Hematopoietic multipotent progenitor cell treated with erythropoietin and hydrocortisone succinate and interleukin-3 and kit ligand, for 15 days (in vitro differentiated cells): ENCODE results near the gene CRYBG2.

Experiments
- DNase-seq: peaks from one replicate; pipeline ENCODE4 v3.0.0-alpha.2; 2015; ENCODE audit warnings: low spot score

The CRYBG2 gene

GRCh38 chr1:26281091-26281958, 72.6 kb downstream of the CRYBG2 start:
- DNase-seq, result no peak

- DNase-seq, result no peak
These were observed 73.4 kb downstream of the CRYBG2 start for GRCh38 chr1:26280333-26281042.

- peak; percentile 87 for DNase-seq
These were observed 74.2 kb downstream of the CRYBG2 start, which contains the start of gene SH3BGRL3 for GRCh38 chr1:26279456-26280332. Gene SH3BGRL3, plus strand, starts transcription at chr1:26280086. Its CDS starts 70 bp downstream, at chr1:26280156.

- peak; percentile 48 for DNase-seq
These were observed 75.0 kb downstream of the CRYBG2 start for GRCh38 chr1:26278724-26279455.

- DNase-seq, result peak; percentile 79
These were observed 75.6 kb downstream of the CRYBG2 start for GRCh38 chr1:26278303-26278702.

- DNase-seq, result peak; percentile 16
These were observed 76.2 kb downstream of the CRYBG2 start for GRCh38 chr1:26277719-26278118.

GRCh38 chr1:26277261-26277661, 76.7 kb downstream of the CRYBG2 start:
- DNase-seq, result no peak

- no peak for DNase-seq
These were observed 77.5 kb downstream of the CRYBG2 start for GRCh38 chr1:26276432-26276838.

- peak; percentile 93 for DNase-seq
These were observed 78.1 kb downstream of the CRYBG2 start for GRCh38 chr1:26275580-26276431.

- no peak for DNase-seq
These were observed 79.0 kb downstream of the CRYBG2 start for GRCh38 chr1:26274801-26275425.
